Keratinocyte (primary cell): ENCODE results near the gene ZFP36L2.

Experiments used
- CTCF ChIP-seq, 3 experiments: IDR thresholded peaks in 1 of 3; conservative IDR thresholded peaks in 1 of 3; optimal IDR thresholded peaks in 1 of 3; 2 replicates in 2 of 3; 3 replicates in 1 of 3; pipeline versions ENCODE3 to v1.5.1; 2011; ENCODE audit warnings: low read length in 3 of 3, mild to moderate bottlenecking in 3 of 3, moderate library complexity in 2 of 3, control low read depth in 1 of 3, inconsistent platforms in 1 of 3; ENCODE audit not compliant: insufficient read depth in 2 of 3; ENCODE audit errors: extremely low read depth in 1 of 3
- EZH2 ChIP-seq: IDR thresholded peaks from one replicate; pipeline ENCODE4 v1.6.1; 2012; ENCODE audit warnings: inconsistent platforms, mild to moderate bottlenecking, low read length, moderate library complexity

GRCh38 chr2:43270930-43271615 is 44.7 kb upstream of the ZFP36L2 start:
- TF ChIP-seq CTCF (optimal IDR thresholded peaks at IDR 0.05 in 1 of 3, IDR thresholded peaks at IDR 0.05 in 1 of 3, conservative IDR thresholded peaks at IDR 0.05 in 1 of 3; ENCODE audit: extremely low read depth in 1 of 3, insufficient read depth in 2 of 3, low read length in 3 of 3) (peak in 1 of 3 experiments; percentile 21), EZH2 (no peak)
